Stimulated activated CD8-positive, alpha-beta memory T cell treated with anti-CD3 and anti-CD28 coated beads, Interleukin-15, amount 100 ng/mL, for 1 hour (primary cell): Measurements from ENCODE around the gene OCA2.

Source experiments
- DNase-seq: peaks from one replicate; pipeline ENCODE4 v3.0.0-alpha.2; 2020; ENCODE audit warnings: low read depth

The OCA2 gene

GRCh38 chr15:27937851-27938250 is 161.3 kb downstream of the OCA2 start:
- DNase-seq: no peak

GRCh38 chr15:27936164-27936563 is 163.0 kb downstream of the OCA2 start:
- DNase-seq: no peak

GRCh38 chr15:27935328-27935727 is 163.8 kb downstream of the OCA2 start:
- no peak for DNase-seq

- no peak for DNase-seq
These were observed 164.3 kb downstream of the OCA2 start for GRCh38 chr15:27934782-27935181.

GRCh38 chr15:27933562-27933961 is 165.6 kb downstream of the OCA2 start:
- no peak for DNase-seq

GRCh38 chr15:27932600-27932999 is 166.5 kb downstream of the OCA2 start:
- no peak for DNase-seq

- DNase-seq: no peak
These were observed 170.7 kb downstream of the OCA2 start for GRCh38 chr15:27928386-27928785.

- DNase-seq: no peak
These were observed 186.8 kb downstream of the OCA2 start for GRCh38 chr15:27912283-27912682.

GRCh38 chr15:27906802-27907201 is 192.3 kb downstream of the OCA2 start:
- DNase-seq: no peak

- no peak for DNase-seq
These were observed 195.7 kb downstream of the OCA2 start for GRCh38 chr15:27903405-27903804.

- no peak for DNase-seq
These were observed 196.3 kb downstream of the OCA2 start for GRCh38 chr15:27902680-27903385.

- no peak for DNase-seq
These were observed 199.4 kb downstream of the OCA2 start for GRCh38 chr15:27899583-27900285.

GRCh38 chr15:27897481-27897880 is 201.6 kb downstream of the OCA2 start:
- no peak for DNase-seq

GRCh38 chr15:27894645-27895044 is 204.5 kb downstream of the OCA2 start:
- DNase-seq: no peak

GRCh38 chr15:27889258-27889657 is 209.9 kb downstream of the OCA2 start:
- DNase-seq: no peak

- no peak for DNase-seq
These were observed 213.9 kb downstream of the OCA2 start for GRCh38 chr15:27885201-27885600.

GRCh38 chr15:27884726-27885125 is 214.4 kb downstream of the OCA2 start:
- no peak for DNase-seq

GRCh38 chr15:27878841-27879240 is 220.3 kb downstream of the OCA2 start:
- DNase-seq: no peak

- no peak for DNase-seq
These were observed 225.3 kb downstream of the OCA2 start for GRCh38 chr15:27873828-27874227.

- DNase-seq: no peak
These were observed 226.1 kb downstream of the OCA2 start for GRCh38 chr15:27873039-27873438.

GRCh38 chr15:27872355-27872754 is 226.8 kb downstream of the OCA2 start:
- no peak for DNase-seq

- DNase-seq: no peak
These were observed 227.2 kb downstream of the OCA2 start for GRCh38 chr15:27871902-27872260.

GRCh38 chr15:27871078-27871901 is 227.8 kb downstream of the OCA2 start:
- no peak for DNase-seq
